Vagina (tissue), 2 donors: Measurements from ENCODE around the gene SHISA9.

ENCODE experiments used
- POLR2A ChIP-seq, 2 donors: fragments of 450-650 bp; IDR thresholded peaks; one replicate each; pipeline ENCODE4 v1.6.1; 2017; ENCODE audit warnings: antibody characterized with exemption in 2 of 2, mild to moderate bottlenecking in 2 of 2, moderate library complexity in 2 of 2
- POLR2AphosphoS5 ChIP-seq, 2 donors: sonication (generic); formaldehyde crosslinking; IDR thresholded peaks; one replicate each; pipeline ENCODE4 v1.9.0; 2017; ENCODE audit warnings: antibody characterized with exemption in 2 of 2, mild to moderate bottlenecking in 2 of 2, low read depth in 1 of 2; ENCODE audit not compliant: insufficient read depth in 1 of 2

- no peak for TF ChIP-seq POLR2A (IDR thresholded peaks at IDR 0.05)
- TF ChIP-seq POLR2AphosphoS5 (IDR thresholded peaks at IDR 0.05; ENCODE audit: insufficient read depth in 1 of 2, low read depth in 1 of 2), result no peak
Observed at GRCh38 chr16:13157082-13157481, 255.7 kb downstream of the SHISA9 start.
